DND-41 (cell line): ENCODE results near the gene WNT6.

Source experiments
- EZH2 ChIP-seq: IDR thresholded peaks from 3 replicates; pipeline ENCODE4 v1.6.1; 2012; ENCODE audit warnings: borderline replicate concordance, low read depth, mild to moderate bottlenecking, moderate library complexity, low read length, inconsistent platforms; ENCODE audit not compliant: severe bottlenecking
- TF ChIP-seq, protein P1 (sequence below): IDR thresholded peaks from 2 replicates; pipeline ENCODE4 v1.5.1; 2012; ENCODE audit warnings: borderline replicate concordance, low read length, moderate library complexity, mild to moderate bottlenecking; ENCODE audit not compliant: poor library complexity, severe bottlenecking; ENCODE audit errors: extremely low read depth

DNA sequence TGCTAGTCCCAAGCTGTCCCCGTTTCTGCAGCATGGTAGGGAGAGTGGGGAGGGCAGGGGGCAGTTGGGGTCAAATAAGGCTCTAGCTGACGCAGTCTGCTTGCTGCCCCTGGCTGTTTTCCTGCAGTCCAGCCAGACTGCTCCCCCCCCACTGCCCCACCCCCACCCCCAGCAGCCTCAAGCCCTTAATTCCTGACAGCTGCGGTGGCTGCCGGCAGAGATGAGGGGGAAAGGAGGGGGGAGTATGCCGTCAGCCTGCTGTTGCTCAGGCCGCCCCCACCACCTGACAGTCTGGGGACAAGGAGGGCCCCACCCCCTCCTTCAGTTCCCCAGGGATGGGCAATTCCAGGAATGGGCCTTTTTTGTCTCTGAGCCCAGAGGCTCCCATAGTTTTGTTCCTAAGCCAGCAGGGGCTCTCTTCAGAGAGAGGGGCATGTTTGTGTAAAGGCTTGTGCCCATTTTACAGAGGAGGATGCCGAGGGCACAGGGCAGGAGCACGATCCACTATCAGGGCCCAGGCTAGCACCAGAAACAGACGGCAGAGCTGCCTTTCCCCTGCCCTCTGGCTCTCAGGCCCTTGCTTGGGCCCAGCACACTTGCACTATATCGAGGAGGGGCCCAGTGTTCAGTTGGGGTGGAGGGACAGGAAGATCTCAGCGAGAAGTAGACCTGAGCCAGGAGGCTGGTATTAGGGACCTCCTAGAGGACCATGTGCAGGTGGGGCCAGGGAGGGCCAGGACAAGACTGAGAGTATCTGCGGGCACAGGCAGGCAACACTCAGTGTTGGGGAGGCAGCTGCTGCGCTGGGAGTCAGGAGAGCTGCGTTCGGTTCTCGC is 19.5 kb downstream of the WNT6 start:
- TF ChIP-seq, protein P1, sequence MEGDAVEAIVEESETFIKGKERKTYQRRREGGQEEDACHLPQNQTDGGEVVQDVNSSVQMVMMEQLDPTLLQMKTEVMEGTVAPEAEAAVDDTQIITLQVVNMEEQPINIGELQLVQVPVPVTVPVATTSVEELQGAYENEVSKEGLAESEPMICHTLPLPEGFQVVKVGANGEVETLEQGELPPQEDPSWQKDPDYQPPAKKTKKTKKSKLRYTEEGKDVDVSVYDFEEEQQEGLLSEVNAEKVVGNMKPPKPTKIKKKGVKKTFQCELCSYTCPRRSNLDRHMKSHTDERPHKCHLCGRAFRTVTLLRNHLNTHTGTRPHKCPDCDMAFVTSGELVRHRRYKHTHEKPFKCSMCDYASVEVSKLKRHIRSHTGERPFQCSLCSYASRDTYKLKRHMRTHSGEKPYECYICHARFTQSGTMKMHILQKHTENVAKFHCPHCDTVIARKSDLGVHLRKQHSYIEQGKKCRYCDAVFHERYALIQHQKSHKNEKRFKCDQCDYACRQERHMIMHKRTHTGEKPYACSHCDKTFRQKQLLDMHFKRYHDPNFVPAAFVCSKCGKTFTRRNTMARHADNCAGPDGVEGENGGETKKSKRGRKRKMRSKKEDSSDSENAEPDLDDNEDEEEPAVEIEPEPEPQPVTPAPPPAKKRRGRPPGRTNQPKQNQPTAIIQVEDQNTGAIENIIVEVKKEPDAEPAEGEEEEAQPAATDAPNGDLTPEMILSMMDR = no peak
- TF ChIP-seq EZH2 = no peak
